T-helper 17 cell (primary cell): ENCODE measurements around the gene C2orf92. TPM values are rescaled to one million over a fixed set of nuclear protein-coding genes. Genes with fewer than 3 reads are reported as not detected.
A peak's percentile ranks its signal among the peaks of the same experiment; 100 is the strongest.

ENCODE experiments used
- ATAC-seq: fragments of 150-1000 bp; cut with Tn5 transposase; 2 replicates; pipeline ENCODE4 v1.10.0; 2021; ENCODE audit warnings: mild to moderate bottlenecking, moderate library complexity
- DNase-seq, 3 donors: peaks; one replicate each; pipeline versions ENCODE4 v3.0.0 to v3.0.0-alpha.2; 2020 to 2021
- H3K9me3 ChIP-seq: one replicate; pipeline ENCODE4 v1.7.0; 2013; ENCODE audit warnings: low read length, mild to moderate bottlenecking; ENCODE audit not compliant: control insufficient read depth, poor library complexity, severe bottlenecking
- H3K27ac Mint-ChIP-seq: one replicate; pipeline ENCODE4 v1.8.0; 2022; ENCODE audit warnings: mild to moderate bottlenecking, moderate library complexity, mixed read lengths
- H3K27me3 Mint-ChIP-seq: one replicate; pipeline ENCODE4 v1.8.0; 2022; ENCODE audit warnings: mixed read lengths
- H3K36me3 Mint-ChIP-seq: one replicate; pipeline ENCODE4 v1.8.0; 2022; ENCODE audit warnings: low read depth, mixed read lengths
- H3K4me1 Mint-ChIP-seq: one replicate; pipeline ENCODE4 v1.8.0; 2022; ENCODE audit warnings: mild to moderate bottlenecking, mixed read lengths
- H3K4me3 Mint-ChIP-seq: one replicate; pipeline ENCODE4 v1.8.0; 2022; ENCODE audit warnings: mild to moderate bottlenecking, moderate library complexity, mixed read lengths
- total RNA-seq, 4 donors: library from RNA in 2 of 4; stranded (reverse) in 2 of 4; gene quantifications; one replicate each; pipeline ENCODE4 v1.2.3 and lab custom pipeline; 2022 to 2026

The C2orf92 gene
- total RNA-seq, 2 donors from 2014 or later = 12.5 to 13.5 TPM

DNA sequence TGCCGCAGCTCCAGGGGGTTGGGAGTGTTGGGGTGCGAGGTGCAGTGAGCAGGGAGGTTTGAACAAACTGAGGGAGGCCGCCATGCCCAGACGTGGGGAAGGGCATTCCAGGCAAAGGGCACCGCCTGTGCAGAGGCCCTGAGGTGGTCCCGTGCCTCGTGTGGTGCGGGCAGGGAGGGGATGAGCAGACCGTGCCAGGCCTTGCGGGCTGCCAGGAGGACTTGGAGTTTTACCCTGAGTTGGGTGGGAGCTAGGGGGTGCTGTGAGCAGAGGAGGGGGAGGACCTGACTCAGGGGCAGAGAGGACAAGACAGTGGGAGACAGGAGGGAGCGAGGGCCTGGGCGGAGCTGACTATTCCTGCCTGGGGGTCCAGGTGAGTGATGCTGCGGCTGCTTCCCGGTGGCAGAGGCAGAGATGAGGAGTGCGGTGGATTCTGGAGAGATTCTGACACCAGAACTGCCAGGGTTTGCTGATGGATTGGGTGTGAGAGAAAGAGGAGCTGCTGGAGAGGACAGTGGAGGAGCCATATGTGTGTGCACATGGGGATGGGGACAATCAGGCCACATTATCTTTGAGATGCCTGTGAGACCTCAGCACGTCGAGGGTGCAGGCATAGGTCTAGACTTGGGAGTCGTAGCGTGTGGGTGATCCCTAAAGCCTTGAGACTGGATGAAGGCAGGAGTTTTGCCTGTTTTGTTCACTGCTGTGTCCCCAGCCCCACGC lies 67.3 kb downstream of the C2orf92 start:
- Mint-ChIP-seq H3K36me3 (peaks cover 8% of the 10 kb centered on the region), H3K27me3 (no peaks in the 10 kb centered on the region), H3K4me3 (no peak overlapping the region), H3K27ac (peak overlapping the region; percentile 73), H3K4me1 (peaks cover 29% of the 10 kb centered on the region)
- ATAC-seq (no peak), DNase-seq (no peak)
- no peaks in the 10 kb centered on the region for H3K9me3 ChIP-seq

DNA sequence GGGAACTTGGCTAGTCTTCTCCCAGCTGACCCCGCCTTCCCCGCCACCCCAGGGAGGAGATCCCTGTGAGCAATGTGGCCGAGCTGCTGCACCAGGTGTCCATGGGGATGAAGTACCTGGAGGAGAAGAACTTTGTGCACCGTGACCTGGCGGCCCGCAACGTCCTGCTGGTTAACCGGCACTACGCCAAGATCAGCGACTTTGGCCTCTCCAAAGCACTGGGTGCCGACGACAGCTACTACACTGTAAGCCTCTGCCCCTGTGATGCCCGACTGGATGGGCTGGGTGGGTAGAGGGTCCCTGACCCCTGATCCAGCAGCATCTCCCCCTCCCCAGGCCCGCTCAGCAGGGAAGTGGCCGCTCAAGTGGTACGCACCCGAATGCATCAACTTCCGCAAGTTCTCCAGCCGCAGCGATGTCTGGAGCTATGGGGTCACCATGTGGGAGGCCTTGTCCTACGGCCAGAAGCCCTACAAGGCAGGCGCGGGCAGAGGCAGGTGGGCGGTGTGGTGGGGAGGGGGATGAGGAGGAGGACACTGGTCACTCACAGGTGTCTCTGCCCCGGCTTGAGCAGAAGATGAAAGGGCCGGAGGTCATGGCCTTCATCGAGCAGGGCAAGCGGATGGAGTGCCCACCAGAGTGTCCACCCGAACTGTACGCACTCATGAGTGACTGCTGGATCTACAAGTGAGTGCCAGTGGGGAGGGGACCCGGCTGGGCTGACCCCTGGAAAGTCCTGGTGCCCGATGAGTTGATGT lies 68.1 kb downstream of the C2orf92 start:
- ATAC-seq (no peak), DNase-seq (no peak)
- peak overlapping the region; percentile 73 for H3K27ac Mint-ChIP-seq
- peaks cover 35% of the 10 kb centered on the region for H3K4me1 Mint-ChIP-seq
- H3K27me3 Mint-ChIP-seq = no peaks in the 10 kb centered on the region
- H3K36me3 Mint-ChIP-seq = peaks cover 8% of the 10 kb centered on the region
- no peaks in the 10 kb centered on the region for H3K9me3 ChIP-seq
- no peak overlapping the region for H3K4me3 Mint-ChIP-seq

DNA sequence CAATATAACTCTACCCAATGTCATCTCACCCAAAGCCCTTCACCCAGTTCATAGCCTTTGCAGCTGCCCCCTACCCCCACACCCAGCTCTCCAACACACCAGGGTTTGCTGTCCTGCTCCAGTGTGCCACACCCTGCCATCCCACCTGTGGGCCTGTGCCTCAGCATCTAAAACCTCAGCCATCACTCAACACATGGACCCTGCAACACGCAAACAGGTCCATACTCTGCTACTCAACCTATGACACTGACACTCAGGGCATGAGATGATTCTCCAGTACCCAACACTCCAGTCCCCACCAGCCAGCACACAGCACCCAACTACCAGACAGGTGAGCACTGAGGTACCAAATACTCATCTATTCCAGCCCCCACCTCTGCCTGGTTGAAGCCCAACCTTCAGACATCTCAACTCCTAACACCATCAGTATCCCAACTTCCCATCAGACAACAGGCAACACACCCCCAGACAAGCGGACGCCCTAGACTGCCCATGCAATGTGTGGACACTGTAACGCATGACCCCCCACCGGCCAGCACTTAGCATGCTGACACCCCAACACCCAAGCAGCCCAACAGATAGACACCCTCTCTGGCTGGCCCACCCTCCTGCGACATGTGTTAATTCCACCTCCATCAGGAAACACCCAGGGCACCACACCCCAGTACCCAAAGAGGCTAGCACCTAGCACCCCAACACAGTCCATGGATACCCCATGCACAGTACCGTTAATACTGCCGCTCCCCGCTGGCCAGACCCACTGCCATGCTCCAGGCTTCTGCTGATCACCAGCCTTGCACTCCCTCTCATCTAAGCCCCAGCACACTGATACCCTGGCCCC lies 68.9 kb downstream of the C2orf92 start:
- DNase-seq = no peak
- H3K4me3 Mint-ChIP-seq = no peak overlapping the region
- H3K27me3 Mint-ChIP-seq = no peaks in the 10 kb centered on the region
- peak; percentile 4 for ATAC-seq
- H3K9me3 ChIP-seq = no peaks in the 10 kb centered on the region
- H3K36me3 Mint-ChIP-seq = peaks cover 8% of the 10 kb centered on the region
- H3K27ac Mint-ChIP-seq = no peak overlapping the region
- peaks cover 42% of the 10 kb centered on the region for H3K4me1 Mint-ChIP-seq

DNA sequence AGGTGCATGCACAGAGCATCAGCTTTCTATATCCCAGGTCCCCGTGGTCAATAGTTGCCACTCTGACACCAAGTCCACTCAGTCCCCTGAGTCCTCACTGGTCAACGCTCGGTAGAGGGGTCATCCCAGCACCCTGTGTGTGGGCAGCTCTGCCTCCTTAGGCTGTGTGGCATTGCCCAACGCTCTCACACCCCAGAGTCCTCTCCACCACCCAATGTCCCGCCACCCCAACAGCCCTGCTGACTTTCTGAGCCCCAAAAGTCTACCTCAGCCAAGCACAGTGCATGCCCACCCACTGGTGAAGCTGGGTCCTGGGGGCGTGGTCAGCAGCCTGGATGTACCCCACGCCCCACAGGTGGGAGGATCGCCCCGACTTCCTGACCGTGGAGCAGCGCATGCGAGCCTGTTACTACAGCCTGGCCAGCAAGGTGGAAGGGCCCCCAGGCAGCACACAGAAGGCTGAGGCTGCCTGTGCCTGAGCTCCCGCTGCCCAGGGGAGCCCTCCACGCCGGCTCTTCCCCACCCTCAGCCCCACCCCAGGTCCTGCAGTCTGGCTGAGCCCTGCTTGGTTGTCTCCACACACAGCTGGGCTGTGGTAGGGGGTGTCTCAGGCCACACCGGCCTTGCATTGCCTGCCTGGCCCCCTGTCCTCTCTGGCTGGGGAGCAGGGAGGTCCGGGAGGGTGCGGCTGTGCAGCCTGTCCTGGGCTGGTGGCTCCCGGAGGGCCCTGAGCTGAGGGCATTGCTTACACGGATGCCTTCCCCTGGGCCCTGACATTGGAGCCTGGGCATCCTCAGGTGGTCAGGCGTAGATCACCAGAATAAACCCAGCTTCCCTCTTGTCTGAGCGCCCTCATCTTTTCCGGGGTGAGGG lies 69.7 kb downstream of the C2orf92 start:
- no peaks in the 10 kb centered on the region for H3K27me3 Mint-ChIP-seq
- no peak overlapping the region for H3K27ac Mint-ChIP-seq
- H3K4me1 Mint-ChIP-seq = peaks cover 42% of the 10 kb centered on the region
- DNase-seq (no peak), ATAC-seq (peak; percentile 4)
- H3K4me3 Mint-ChIP-seq = no peak overlapping the region
- no peaks in the 10 kb centered on the region for H3K9me3 ChIP-seq
- peaks cover 8% of the 10 kb centered on the region for H3K36me3 Mint-ChIP-seq

DNA sequence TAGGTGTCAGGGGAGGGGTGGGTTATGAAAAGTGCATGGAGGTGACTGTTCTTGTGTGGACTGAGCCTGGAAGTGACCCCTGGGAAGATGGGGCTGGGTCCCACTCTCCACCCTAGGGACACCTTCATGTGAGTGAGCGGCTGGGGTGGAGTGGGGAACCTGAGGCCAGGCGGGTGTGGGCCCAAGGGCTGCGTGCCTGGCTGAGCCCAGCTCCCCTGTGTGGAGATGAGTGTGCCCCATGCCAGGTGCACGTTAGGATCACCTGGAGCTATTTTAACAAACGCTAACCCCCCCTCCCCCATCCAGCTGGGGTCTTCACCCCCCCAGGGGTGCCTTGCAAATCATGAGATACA lies 70.4 kb downstream of the C2orf92 start:
- ATAC-seq (no peak), DNase-seq (no peak)
- peaks cover 42% of the 10 kb centered on the region for H3K4me1 Mint-ChIP-seq
- peaks cover 8% of the 10 kb centered on the region for H3K36me3 Mint-ChIP-seq
- H3K4me3 Mint-ChIP-seq = no peak overlapping the region
- H3K9me3 ChIP-seq = no peaks in the 10 kb centered on the region
- peak overlapping the region; percentile 75 for H3K27ac Mint-ChIP-seq
- H3K27me3 Mint-ChIP-seq = no peaks in the 10 kb centered on the region

DNA sequence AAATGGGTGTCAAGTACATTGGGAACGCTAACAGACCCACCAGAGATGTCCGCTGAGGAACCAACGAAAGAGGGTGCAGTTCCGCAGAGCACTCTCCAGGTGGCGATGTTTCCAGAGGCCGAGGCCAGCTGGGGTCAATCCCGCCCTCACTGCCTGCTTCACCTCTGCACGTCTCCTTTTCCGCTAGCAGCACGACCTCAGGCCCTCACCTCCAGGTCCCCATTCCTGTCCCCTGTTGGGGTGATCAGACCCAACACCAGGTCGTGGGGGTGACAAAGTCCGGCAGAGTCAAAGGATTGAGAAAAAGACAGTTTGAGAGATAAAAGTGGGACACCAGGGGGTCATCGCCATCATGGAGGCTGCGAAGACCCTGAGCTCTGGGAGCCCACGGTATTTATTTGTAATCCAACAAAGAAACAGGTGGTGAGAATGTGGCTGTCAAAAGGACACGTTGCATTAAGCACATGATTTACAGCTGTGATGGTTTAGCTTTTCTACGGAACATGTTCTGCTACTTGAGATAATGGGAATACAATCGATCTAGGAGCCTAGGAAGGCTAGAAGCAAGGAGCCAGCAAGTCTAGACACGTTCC lies 71.2 kb downstream of the C2orf92 start:
- peaks cover 7% of the 10 kb centered on the region for H3K36me3 Mint-ChIP-seq
- H3K27me3 Mint-ChIP-seq = no peaks in the 10 kb centered on the region
- peak; percentile 44 for ATAC-seq
- peaks cover 48% of the 10 kb centered on the region for H3K4me1 Mint-ChIP-seq
- peak overlapping the region; percentile 75 for H3K27ac Mint-ChIP-seq
- H3K4me3 Mint-ChIP-seq = no peak overlapping the region
- no peaks in the 10 kb centered on the region for H3K9me3 ChIP-seq
- DNase-seq = peak in 1 of 3 donors; percentile 18

DNA sequence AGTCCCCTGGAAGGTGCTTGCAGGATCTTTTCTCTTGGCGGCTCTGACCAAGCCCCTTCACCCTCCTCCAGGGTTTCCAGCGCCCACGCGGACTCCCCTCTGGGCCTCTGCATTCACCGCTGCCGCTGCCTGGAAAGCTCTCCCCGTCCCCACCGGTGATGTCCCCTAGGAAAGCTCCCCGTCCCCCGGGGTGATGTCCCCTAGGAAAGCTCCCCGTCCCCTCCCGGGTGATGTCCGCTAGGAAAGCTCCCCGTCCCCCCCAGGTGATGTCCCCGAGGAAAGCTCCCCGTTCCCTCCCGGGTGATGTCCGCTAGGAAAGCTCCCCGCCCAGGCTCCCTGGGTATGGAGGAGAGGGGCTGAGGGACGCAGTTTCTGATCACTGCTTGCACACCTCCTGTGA lies 71.7 kb downstream of the C2orf92 start:
- DNase-seq (no peak), ATAC-seq (no peak)
- peaks cover 50% of the 10 kb centered on the region for H3K4me1 Mint-ChIP-seq
- H3K27me3 Mint-ChIP-seq = no peaks in the 10 kb centered on the region
- peak overlapping the region; percentile 36 for H3K4me3 Mint-ChIP-seq
- no peaks in the 10 kb centered on the region for H3K9me3 ChIP-seq
- peak overlapping the region; percentile 81 for H3K27ac Mint-ChIP-seq
- H3K36me3 Mint-ChIP-seq = peaks cover 7% of the 10 kb centered on the region

DNA sequence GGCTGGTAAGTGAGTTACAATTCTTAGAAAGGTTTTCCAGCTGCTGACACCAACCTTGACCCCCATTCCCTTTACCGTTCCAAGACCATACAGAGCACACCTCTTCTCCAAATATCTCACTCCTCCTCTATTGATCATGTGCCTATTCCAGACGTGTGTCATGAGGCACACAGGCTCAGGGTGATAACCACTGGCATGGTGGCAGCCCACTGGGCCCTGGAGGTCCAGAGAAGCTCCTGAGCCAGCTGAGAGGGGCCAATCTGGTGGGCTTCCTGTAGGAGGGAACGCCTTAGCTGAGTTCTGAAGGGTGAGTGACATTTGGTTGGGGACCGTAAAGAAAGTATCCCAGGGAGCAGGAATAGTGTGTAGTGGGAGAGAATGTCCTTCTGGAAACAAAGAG lies 72.2 kb downstream of the C2orf92 start:
- Mint-ChIP-seq H3K36me3 (peaks cover 7% of the 10 kb centered on the region), H3K27ac (peak overlapping the region; percentile 81), H3K4me3 (peak overlapping the region; percentile 36), H3K4me1 (peaks cover 51% of the 10 kb centered on the region), H3K27me3 (no peaks in the 10 kb centered on the region)
- no peaks in the 10 kb centered on the region for H3K9me3 ChIP-seq
- no peak for ATAC-seq
- no peak for DNase-seq

DNA sequence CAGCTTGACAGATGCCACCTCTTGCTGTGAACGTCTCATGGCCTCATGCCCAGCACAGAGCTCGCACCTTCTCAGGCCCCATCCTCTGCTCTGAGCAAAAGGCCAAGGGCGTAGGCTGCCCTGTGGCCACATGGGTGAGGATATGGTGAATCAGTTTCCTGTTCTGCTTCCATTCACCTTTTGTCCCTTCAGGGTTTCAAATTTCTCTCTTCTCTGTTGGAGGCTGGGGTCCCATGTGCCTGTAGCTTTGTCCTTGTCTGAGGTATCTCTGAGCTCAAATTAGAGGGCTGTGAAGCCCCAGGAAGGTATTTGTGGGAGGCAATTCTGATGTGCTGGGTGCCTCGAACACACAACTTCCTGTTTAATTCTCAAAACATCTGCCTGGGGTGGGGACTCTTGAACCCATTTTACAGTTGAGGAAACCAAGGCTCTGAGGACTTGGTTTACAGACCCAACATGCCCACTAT lies 72.9 kb downstream of the C2orf92 start:
- no peaks in the 10 kb centered on the region for H3K9me3 ChIP-seq
- Mint-ChIP-seq H3K4me1 (peaks cover 54% of the 10 kb centered on the region), H3K4me3 (peak overlapping the region; percentile 55), H3K27me3 (no peaks in the 10 kb centered on the region), H3K36me3 (peaks cover 7% of the 10 kb centered on the region), H3K27ac (peak overlapping the region; percentile 81)
- DNase-seq (no peak), ATAC-seq (peak; percentile 27)

DNA sequence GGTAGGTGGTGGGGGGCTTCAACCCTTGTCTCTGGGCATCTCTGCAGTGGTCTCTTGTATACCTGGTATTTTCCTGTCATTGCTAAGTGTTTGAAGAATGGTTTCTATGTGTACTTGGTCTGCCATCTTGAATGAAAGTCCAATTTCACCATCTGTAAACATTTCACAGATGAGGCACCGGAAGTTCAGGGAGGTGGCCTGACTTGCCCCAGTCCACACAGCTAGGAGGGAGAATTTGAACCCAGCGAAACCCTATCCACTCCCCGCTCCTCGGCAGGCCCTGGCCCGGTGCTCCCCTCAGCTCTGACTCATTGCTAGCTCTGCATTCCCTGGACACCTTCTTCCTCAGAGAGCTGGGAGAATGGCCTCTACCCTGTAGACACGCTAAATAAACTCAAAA lies 74.4 kb downstream of the C2orf92 start:
- H3K9me3 ChIP-seq = no peaks in the 10 kb centered on the region
- H3K27me3 Mint-ChIP-seq = no peaks in the 10 kb centered on the region
- ATAC-seq = no peak
- no peaks in the 10 kb centered on the region for H3K36me3 Mint-ChIP-seq
- H3K4me3 Mint-ChIP-seq = no peak overlapping the region
- DNase-seq = no peak
- H3K4me1 Mint-ChIP-seq = peaks cover 53% of the 10 kb centered on the region
- peak overlapping the region; percentile 81 for H3K27ac Mint-ChIP-seq

DNA sequence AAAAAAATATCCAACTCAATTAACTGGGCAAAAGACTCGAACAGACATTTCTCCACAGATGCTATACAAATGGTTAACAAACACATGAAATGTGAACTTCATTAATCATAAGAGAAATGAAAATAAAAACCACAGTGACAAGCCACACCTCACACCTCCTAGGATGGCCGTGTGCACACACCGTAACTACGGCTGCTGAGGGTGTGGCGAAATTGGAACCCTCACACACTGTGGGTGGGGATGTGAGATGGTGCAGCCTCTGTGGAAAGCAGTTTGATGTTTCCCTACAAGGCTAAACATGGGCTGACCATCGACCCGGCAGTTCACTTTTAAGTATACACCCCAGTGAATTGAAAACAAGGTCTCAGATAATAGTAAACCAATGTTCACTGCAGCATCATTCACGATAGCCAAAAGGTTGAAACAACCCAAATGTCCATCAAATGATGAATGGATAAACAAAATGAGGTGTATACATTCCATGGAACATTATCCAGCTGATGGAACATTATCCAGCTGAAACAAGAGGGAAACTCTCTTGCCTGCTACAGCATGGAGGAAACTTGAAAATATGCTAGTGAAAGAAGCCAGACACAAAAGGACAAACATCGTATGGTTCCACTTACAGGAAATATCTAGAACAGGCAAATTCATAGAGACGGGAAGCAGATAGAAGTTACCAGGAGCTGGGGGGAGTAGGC lies 76.1 kb downstream of the C2orf92 start:
- ATAC-seq (peak; percentile 74), DNase-seq (no peak)
- Mint-ChIP-seq H3K27ac (peak overlapping the region; percentile 78), H3K4me1 (peaks cover 53% of the 10 kb centered on the region), H3K27me3 (no peaks in the 10 kb centered on the region), H3K36me3 (no peaks in the 10 kb centered on the region), H3K4me3 (peak overlapping the region; percentile 74)
- H3K9me3 ChIP-seq = no peaks in the 10 kb centered on the region

DNA sequence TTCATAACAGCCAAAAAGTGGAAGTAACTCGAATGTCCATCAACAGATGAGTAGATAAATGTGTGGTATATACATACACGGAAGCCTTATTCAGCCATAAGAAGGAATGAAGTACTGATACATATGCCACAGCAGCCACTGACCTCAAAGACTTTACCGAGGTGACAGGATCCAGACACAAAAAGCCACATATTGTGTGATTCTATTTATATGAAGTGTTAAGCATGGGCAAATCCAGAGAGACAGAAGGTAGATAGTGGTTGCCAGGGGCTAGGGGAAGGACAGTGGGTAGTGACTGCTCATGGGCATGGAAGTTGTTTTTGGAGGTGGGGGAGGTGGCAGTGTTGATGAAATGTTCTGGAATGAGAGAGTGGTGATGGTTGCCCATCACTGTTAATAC lies 77.8 kb downstream of the C2orf92 start:
- no peak for ATAC-seq
- no peaks in the 10 kb centered on the region for H3K27me3 Mint-ChIP-seq
- H3K4me1 Mint-ChIP-seq = peaks cover 41% of the 10 kb centered on the region
- no peaks in the 10 kb centered on the region for H3K36me3 Mint-ChIP-seq
- peak overlapping the region; percentile 78 for H3K27ac Mint-ChIP-seq
- no peak overlapping the region for H3K4me3 Mint-ChIP-seq
- no peaks in the 10 kb centered on the region for H3K9me3 ChIP-seq
- no peak for DNase-seq
